PC-9 (cell line): ENCODE measurements around the gene RPS4Y2. TPM values are rescaled to one million over a fixed set of nuclear protein-coding genes. Genes with fewer than 3 reads are reported as not detected.

Source experiments
- BruUV-seq: library from RNA; stranded (reverse); fragments of 400-500 nt; replicated peaks from 2 replicates; lab custom pipeline; 2021; lab: Mats Ljungman, UMichigan
- CTCF ChIA-PET: fragments of 300-600 bp; sonication (Branson Sonifier 250); formaldehyde crosslinking; loops from one replicate; lab custom pipeline; 2022; ENCODE audit warnings: antibody characterized with exemption; lab: Charles Lee
- POLR2A ChIA-PET: fragments of 300-600 bp; sonication (Branson Sonifier 250); formaldehyde crosslinking; loops from one replicate; lab custom pipeline; 2022; ENCODE audit warnings: antibody characterized with exemption; ENCODE audit not compliant: unreplicated experiment; lab: Charles Lee
- DNase-seq, 2 experiments: peaks; one replicate each; pipeline versions ENCODE4 v3.0.0 to v3.0.0-alpha.2; 2015 to 2022; ENCODE audit warnings: mixed read lengths in 1 of 2
- H2AFZ ChIP-seq: fragments of 200-600 bp; sonication (generic); 2 replicates; pipeline ENCODE4 v1.8.1; 2017; ENCODE audit warnings: antibody characterized with exemption
- H3F3A ChIP-seq: fragments of 200-600 bp; sonication (generic); 2 replicates; pipeline ENCODE4 v1.8.1; 2017; ENCODE audit warnings: antibody characterized with exemption, mild to moderate bottlenecking, low read depth; ENCODE audit not compliant: insufficient read depth
- H3K27ac ChIP-seq: fragments of 200-600 bp; sonication (generic); 2 replicates; pipeline ENCODE4 v1.6.1; 2016; ENCODE audit warnings: mixed run types
- H3K27me3 ChIP-seq: fragments of 200-600 bp; sonication (generic); 2 replicates; pipeline ENCODE4 v1.6.1; 2016; ENCODE audit warnings: low read depth, mixed run types; ENCODE audit not compliant: insufficient read depth
- H3K36me3 ChIP-seq: fragments of 200-600 bp; sonication (generic); 2 replicates; pipeline ENCODE4 v1.6.1; 2016; ENCODE audit warnings: low read depth, mixed run types
- H3K4me1 ChIP-seq: fragments of 200-600 bp; sonication (generic); replicated peaks from 2 replicates; pipeline ENCODE4 v1.6.1; 2016; ENCODE audit warnings: mixed run types; ENCODE audit not compliant: insufficient read depth
- H3K4me2 ChIP-seq: fragments of 200-600 bp; sonication (generic); 2 replicates; pipeline ENCODE4 v1.6.1; 2017; ENCODE audit warnings: mixed run types
- H3K4me3 ChIP-seq: fragments of 200-600 bp; sonication (generic); 2 replicates; pipeline ENCODE4 v1.6.1; 2016; ENCODE audit warnings: mixed run types
- H3K79me2 ChIP-seq: fragments of 200-600 bp; sonication (generic); 2 replicates; pipeline ENCODE4 v1.6.1; 2017; ENCODE audit warnings: low read depth, mixed run types
- H3K9me2 ChIP-seq: fragments of 200-600 bp; sonication (generic); 2 replicates; pipeline ENCODE4 v1.8.1; 2017; ENCODE audit warnings: mild to moderate bottlenecking; ENCODE audit not compliant: insufficient read depth
- H3K9me3 ChIP-seq: fragments of 200-600 bp; sonication (generic); 2 replicates; pipeline ENCODE4 v1.8.1; 2016; ENCODE audit warnings: low read depth; ENCODE audit not compliant: insufficient read depth
- H4K20me1 ChIP-seq: fragments of 200-600 bp; sonication (generic); 2 replicates; pipeline ENCODE4 v1.8.1; 2017; ENCODE audit not compliant: insufficient read depth
- CTCF ChIP-seq: fragments of 200-600 bp; sonication (generic); conservative IDR thresholded peaks from 2 replicates; pipeline ENCODE4 v1.6.1; 2017; ENCODE audit warnings: mixed run types, antibody characterized with exemption, mild to moderate bottlenecking, moderate library complexity
- EZH2 ChIP-seq: fragments of 200-600 bp; sonication (generic); IDR thresholded peaks from 2 replicates; pipeline ENCODE4 v1.8.0; 2017; ENCODE audit warnings: antibody characterized with exemption, low read depth
- intact Hi-C: fragments of 100-400 bp; cut with micrococcal nuclease; formaldehyde crosslinking; loops from one replicate; pipeline ENCODE4 v1.10.0; 2022; ENCODE audit not compliant: unreplicated experiment
- total RNA-seq: library from RNA; stranded (reverse); gene quantifications from 2 replicates; pipeline ENCODE4 v1.2.3, GENCODE V29; 2021

Gene RPS4Y2
- total RNA-seq, 1 experiment from 2014 or later: not detected

- H2AFZ ChIP-seq: no peak overlapping the region
- intact Hi-C loops: no loop called here
- no TSS peak for BruUV-seq
These were observed 9.2 kb downstream of the RPS4Y2 start for GRCh38 chrY:20765117-20765516.

GRCh38 chrY:20770755-20771154 is 14.8 kb downstream of the RPS4Y2 start:
- TF ChIP-seq EZH2 (no peak), CTCF (no peak)
- H3K9me3 ChIP-seq: no peaks in the 10 kb centered on the region
- ChIA-PET POLR2A (no interaction called here), CTCF (no interaction called here)
- intact Hi-C loops: no loop called here
- H3K4me3 ChIP-seq: no peak overlapping the region
- BruUV-seq: no TSS peak
- no peak for DNase-seq
- no peaks in the 10 kb centered on the region for H3K27me3 ChIP-seq
- H3K27ac ChIP-seq: no peak overlapping the region
- no peaks in the 10 kb centered on the region for H3K79me2 ChIP-seq
- no peaks in the 10 kb centered on the region for H3F3A ChIP-seq
- H3K36me3 ChIP-seq: no peaks in the 10 kb centered on the region
- no peak overlapping the region for H2AFZ ChIP-seq
- H3K4me1 ChIP-seq: no peaks in the 10 kb centered on the region
- H3K4me2 ChIP-seq: no peak overlapping the region
- no peaks in the 10 kb centered on the region for H3K9me2 ChIP-seq
- H4K20me1 ChIP-seq: no peaks in the 10 kb centered on the region

More at GRCh38 chrY:20765117-20765516, 9.2 kb downstream of the RPS4Y2 start:
- no peaks in the 10 kb centered on the region for H3K9me3 ChIP-seq
- TF ChIP-seq EZH2: no peak
- no peak for TF ChIP-seq CTCF
- H3K27me3 ChIP-seq: no peaks in the 10 kb centered on the region
- no peak for DNase-seq
- no peaks in the 10 kb centered on the region for H3K4me1 ChIP-seq
- H3K4me3 ChIP-seq: no peak overlapping the region
- ChIA-PET CTCF (no interaction called here), POLR2A (no interaction called here)
- H4K20me1 ChIP-seq: no peaks in the 10 kb centered on the region
- no peaks in the 10 kb centered on the region for H3K79me2 ChIP-seq
- H3K27ac ChIP-seq: no peak overlapping the region
- no peaks in the 10 kb centered on the region for H3K36me3 ChIP-seq
- H3K4me2 ChIP-seq: no peak overlapping the region
- no peaks in the 10 kb centered on the region for H3F3A ChIP-seq
- no peaks in the 10 kb centered on the region for H3K9me2 ChIP-seq

GRCh38 chrY:20776104-20776503 is 20.2 kb downstream of the RPS4Y2 start:
- Histone ChIP-seq H3K4me2 (no peak overlapping the region), H3K9me3 (no peaks in the 10 kb centered on the region), H4K20me1 (no peaks in the 10 kb centered on the region), H3F3A (no peaks in the 10 kb centered on the region), H3K9me2 (no peaks in the 10 kb centered on the region), H3K4me3 (no peak overlapping the region), H3K79me2 (no peaks in the 10 kb centered on the region), H3K4me1 (no peaks in the 10 kb centered on the region), H3K27me3 (no peaks in the 10 kb centered on the region), H3K36me3 (no peaks in the 10 kb centered on the region), H2AFZ (no peak overlapping the region), H3K27ac (no peak overlapping the region)
- no peak for DNase-seq
- intact Hi-C loops: no loop called here
- ChIA-PET CTCF (no interaction called here), POLR2A (no interaction called here)
- TF ChIP-seq CTCF: no peak
- no peak for TF ChIP-seq EZH2
- BruUV-seq: no TSS peak
